Measurements from ENCODE around the gene VPS54. TPM values are rescaled to one million over a fixed set of nuclear protein-coding genes. Genes with fewer than 3 reads are reported as not detected.

Gene VPS54
- total RNA-seq, 4 donors from 2014 or later = 4.1 to 27.6 (median 18.6) TPM

DNA sequence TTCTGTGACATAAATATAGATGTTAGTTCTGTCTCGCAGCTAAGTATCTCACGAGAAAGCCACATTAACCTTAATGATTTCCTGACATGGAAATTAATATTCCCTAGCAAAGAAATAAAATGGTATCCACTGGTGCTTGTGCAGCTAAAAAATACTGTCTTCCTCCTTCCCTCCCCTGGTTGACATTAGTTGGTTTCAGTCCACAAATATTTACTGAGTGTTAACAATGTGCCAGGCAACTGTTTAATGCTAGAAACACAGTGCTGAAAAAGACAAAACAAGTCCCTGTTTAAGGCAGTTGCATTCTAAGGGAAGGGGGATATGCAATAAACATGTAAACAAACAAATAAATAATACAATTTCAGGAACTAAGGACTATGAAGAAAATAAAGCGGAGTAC lies 44.2 kb upstream of the VPS54 start:
- WGBS, 2 donors (ENCODE audit: low coverage in 1 of 2) = 60 to 67% methylated on average over 3 of the region's 3 CpGs
- no peaks in the 10 kb centered on the region for H3K9me3 ChIP-seq
- TF ChIP-seq POLR2AphosphoS5 (IDR thresholded peaks at IDR 0.05) (no peak), POLR2A (IDR thresholded peaks at IDR 0.05) (no peak), EP300 (IDR thresholded peaks at IDR 0.05; ENCODE audit: low read depth) (no peak)
- TF ChIP-seq, protein P1, sequence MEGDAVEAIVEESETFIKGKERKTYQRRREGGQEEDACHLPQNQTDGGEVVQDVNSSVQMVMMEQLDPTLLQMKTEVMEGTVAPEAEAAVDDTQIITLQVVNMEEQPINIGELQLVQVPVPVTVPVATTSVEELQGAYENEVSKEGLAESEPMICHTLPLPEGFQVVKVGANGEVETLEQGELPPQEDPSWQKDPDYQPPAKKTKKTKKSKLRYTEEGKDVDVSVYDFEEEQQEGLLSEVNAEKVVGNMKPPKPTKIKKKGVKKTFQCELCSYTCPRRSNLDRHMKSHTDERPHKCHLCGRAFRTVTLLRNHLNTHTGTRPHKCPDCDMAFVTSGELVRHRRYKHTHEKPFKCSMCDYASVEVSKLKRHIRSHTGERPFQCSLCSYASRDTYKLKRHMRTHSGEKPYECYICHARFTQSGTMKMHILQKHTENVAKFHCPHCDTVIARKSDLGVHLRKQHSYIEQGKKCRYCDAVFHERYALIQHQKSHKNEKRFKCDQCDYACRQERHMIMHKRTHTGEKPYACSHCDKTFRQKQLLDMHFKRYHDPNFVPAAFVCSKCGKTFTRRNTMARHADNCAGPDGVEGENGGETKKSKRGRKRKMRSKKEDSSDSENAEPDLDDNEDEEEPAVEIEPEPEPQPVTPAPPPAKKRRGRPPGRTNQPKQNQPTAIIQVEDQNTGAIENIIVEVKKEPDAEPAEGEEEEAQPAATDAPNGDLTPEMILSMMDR (IDR thresholded peaks at IDR 0.05) = no peak
- H3K4me3 ChIP-seq = no peak overlapping the region
- no peaks in the 10 kb centered on the region for H3K27me3 ChIP-seq
- H3K36me3 ChIP-seq = no peaks in the 10 kb centered on the region
- intact Hi-C loops (cut with DNase I; ENCODE audit: low total_unique reads) = no loop called here
- peaks cover 3 to 23% (median 16%) of the 10 kb centered on the region in 4 donors for H3K4me1 ChIP-seq
- in situ Hi-C loops (cut with MboI; ENCODE audit: low pct_ligation_motif_present in 1 of 4, low pct_unique_long_range_greater_than_20kb in 1 of 4, low sequenced_read_pairs in 3 of 4) = loop anchor here in 3 of 4 donors (25.0 kb wide), 2 partner anchors 249 to 824 kb away; no protein-coding TSS in a partner anchor
- H3K27ac ChIP-seq = peak overlapping the region; percentile 47 to 64 (median 54)
- no peak for DNase-seq

DNA sequence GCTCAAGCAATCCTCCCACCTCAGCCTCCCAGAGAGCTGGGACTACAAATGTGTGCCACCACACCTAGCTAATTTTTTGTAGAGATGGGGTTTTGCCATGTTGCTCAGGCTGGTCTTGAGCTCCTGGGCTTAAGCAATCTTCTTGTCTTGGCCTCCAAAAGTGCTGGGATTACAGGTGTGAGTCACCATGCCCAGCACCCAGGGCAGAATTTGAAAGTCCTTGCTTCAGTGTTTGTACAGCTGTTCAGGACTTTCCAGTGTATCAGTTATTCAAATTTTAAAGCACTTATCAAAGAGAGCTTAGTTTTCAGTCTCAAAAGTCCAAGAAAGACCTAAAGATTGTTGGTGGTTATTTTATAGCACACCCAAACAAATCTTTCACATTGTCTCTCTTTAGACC lies 43.6 kb upstream of the VPS54 start:
- in situ Hi-C loops (cut with MboI; ENCODE audit: low pct_ligation_motif_present in 1 of 4, low pct_unique_long_range_greater_than_20kb in 1 of 4, low sequenced_read_pairs in 3 of 4) (loop anchor here in 3 of 4 donors (25.0 kb wide), 2 partner anchors 249 to 824 kb away; no protein-coding TSS in a partner anchor), intact Hi-C loops (cut with DNase I; ENCODE audit: low total_unique reads) (no loop called here)
- Histone ChIP-seq H3K4me1 (peaks cover 3 to 23% (median 16%) of the 10 kb centered on the region in 4 donors), H3K27me3 (no peaks in the 10 kb centered on the region), H3K27ac (peak overlapping the region in 2 of 4 donors; percentile 47 to 52), H3K9me3 (no peaks in the 10 kb centered on the region), H3K4me3 (no peak overlapping the region), H3K36me3 (no peaks in the 10 kb centered on the region)
- TF ChIP-seq POLR2AphosphoS5 (IDR thresholded peaks at IDR 0.05) (no peak), POLR2A (IDR thresholded peaks at IDR 0.05) (no peak), EP300 (IDR thresholded peaks at IDR 0.05; ENCODE audit: low read depth) (no peak)
- TF ChIP-seq, protein P1 (IDR thresholded peaks at IDR 0.05) = no peak
- no peak for DNase-seq

DNA sequence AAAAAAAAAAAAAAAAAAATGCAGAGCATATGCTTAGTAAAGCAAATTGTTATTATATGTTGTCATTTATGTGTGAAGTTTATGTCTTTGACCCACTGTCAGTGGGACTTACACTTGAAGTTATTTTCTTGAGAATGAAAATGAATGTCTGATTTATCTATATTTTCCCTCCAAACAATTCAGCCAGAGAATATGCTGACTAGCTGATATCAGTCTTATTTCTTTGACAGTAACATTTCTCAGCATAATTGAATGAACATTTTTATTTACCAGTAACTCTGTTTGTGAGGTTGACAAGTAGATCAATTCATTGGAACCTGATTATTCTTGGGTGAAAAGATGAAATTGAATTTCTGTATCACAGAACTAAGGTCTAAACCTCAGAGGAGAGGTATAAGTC lies 40.0 kb upstream of the VPS54 start:
- no peak overlapping the region for H3K27ac ChIP-seq
- H3K27me3 ChIP-seq = no peaks in the 10 kb centered on the region
- H3K9me3 ChIP-seq = no peaks in the 10 kb centered on the region
- TF ChIP-seq EP300 (IDR thresholded peaks at IDR 0.05; ENCODE audit: low read depth) (no peak), POLR2A (IDR thresholded peaks at IDR 0.05) (no peak), POLR2AphosphoS5 (IDR thresholded peaks at IDR 0.05) (no peak)
- TF ChIP-seq, protein P1 (IDR thresholded peaks at IDR 0.05) = no peak
- H3K4me1 ChIP-seq = peaks cover 3 to 15% (median 13%) of the 10 kb centered on the region in 4 donors
- DNase-seq = no peak
- in situ Hi-C loops (cut with MboI; ENCODE audit: low pct_ligation_motif_present in 1 of 4, low pct_unique_long_range_greater_than_20kb in 1 of 4, low sequenced_read_pairs in 3 of 4) (loop anchor here in 3 of 4 donors (10.0 to 25.0 kb wide), 4 partner anchors 253 to 828 kb away; no protein-coding TSS in a partner anchor), intact Hi-C loops (cut with DNase I; ENCODE audit: low total_unique reads) (no loop called here)
- H3K36me3 ChIP-seq = no peaks in the 10 kb centered on the region
- no peak overlapping the region for H3K4me3 ChIP-seq

DNA sequence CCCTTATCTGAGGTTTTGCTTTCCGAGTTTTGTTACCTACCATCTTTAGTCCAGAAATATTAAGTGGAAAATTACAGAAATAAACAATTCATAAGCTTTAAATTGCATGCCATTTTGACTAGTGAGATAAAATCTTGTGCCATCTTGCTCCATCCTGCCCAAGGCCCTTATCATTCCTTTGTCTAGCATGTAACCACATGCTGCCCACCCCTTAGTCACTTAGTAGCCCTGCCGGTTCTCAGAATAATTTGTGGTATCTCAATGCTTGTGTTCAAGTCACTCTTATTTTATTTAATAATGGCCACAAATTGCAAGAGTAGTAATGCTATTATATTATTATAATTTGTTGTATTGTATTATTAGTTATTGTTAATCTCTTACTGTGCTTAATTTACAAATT lies 36.8 kb upstream of the VPS54 start:
- H3K27me3 ChIP-seq = no peaks in the 10 kb centered on the region
- no peak overlapping the region for H3K27ac ChIP-seq
- H3K9me3 ChIP-seq = no peaks in the 10 kb centered on the region
- in situ Hi-C loops (cut with MboI; ENCODE audit: low pct_ligation_motif_present in 1 of 4, low pct_unique_long_range_greater_than_20kb in 1 of 4, low sequenced_read_pairs in 3 of 4) = loop anchor here in 3 of 4 donors (10.0 to 25.0 kb wide), 4 partner anchors 256 to 831 kb away; no protein-coding TSS in a partner anchor
- no peaks in the 10 kb centered on the region for H3K36me3 ChIP-seq
- no peak for TF ChIP-seq EP300 (IDR thresholded peaks at IDR 0.05; ENCODE audit: low read depth)
- no peak for TF ChIP-seq POLR2A (IDR thresholded peaks at IDR 0.05)
- no peak for TF ChIP-seq POLR2AphosphoS5 (IDR thresholded peaks at IDR 0.05)
- TF ChIP-seq, protein P1 (IDR thresholded peaks at IDR 0.05) = no peak
- DNase-seq = no peak
- 95 to 100% methylated on average over 1 to 2 of the region's 2 CpGs for WGBS, 2 donors (ENCODE audit: low coverage in 1 of 2)
- intact Hi-C loops (cut with DNase I; ENCODE audit: low total_unique reads) = no loop called here
- no peaks in the 10 kb centered on the region for H3K4me1 ChIP-seq
- no peak overlapping the region for H3K4me3 ChIP-seq
